H54 (cell line): ENCODE results near the gene UNC5B.

Experiments
- DNase-seq: peaks from one replicate; pipeline ENCODE4 v3.0.0; 2011; ENCODE audit warnings: low spot score, mixed read lengths; ENCODE audit not compliant: insufficient read length
- FAIRE-seq: peaks from 3 replicates; lab custom pipeline; 2011; peaks lifted over from hg19 to GRCh38; lab: Jason Lieb, UNC
- POLR2A ChIP-seq: IDR thresholded peaks from 2 replicates; pipeline ENCODE4 v1.6.1; 2011; ENCODE audit warnings: low read depth, mild to moderate bottlenecking, low read length

Gene UNC5B

DNA sequence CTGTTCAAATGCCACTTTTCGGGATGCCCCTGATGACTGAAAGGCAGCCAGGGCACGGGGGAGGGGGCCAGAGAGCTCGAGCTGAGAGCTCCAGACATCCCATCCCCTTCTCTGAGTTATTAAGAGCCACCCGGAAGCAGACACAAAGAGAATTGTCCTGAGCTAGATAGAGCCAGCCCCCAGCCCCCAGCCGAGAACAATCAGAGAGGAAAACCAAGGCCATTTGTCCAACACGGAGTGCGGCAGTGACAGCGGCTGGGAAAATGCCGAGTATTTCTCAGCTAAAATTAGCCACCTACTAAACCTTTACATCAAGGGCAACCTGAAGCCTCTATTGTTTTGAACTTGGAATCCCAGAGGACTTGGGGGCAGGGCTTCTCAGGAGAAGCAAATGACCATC, 51.0 kb downstream of the UNC5B start:
- TF ChIP-seq POLR2A: no peak
- DNase-seq (no peak), FAIRE-seq (no peak)

DNA sequence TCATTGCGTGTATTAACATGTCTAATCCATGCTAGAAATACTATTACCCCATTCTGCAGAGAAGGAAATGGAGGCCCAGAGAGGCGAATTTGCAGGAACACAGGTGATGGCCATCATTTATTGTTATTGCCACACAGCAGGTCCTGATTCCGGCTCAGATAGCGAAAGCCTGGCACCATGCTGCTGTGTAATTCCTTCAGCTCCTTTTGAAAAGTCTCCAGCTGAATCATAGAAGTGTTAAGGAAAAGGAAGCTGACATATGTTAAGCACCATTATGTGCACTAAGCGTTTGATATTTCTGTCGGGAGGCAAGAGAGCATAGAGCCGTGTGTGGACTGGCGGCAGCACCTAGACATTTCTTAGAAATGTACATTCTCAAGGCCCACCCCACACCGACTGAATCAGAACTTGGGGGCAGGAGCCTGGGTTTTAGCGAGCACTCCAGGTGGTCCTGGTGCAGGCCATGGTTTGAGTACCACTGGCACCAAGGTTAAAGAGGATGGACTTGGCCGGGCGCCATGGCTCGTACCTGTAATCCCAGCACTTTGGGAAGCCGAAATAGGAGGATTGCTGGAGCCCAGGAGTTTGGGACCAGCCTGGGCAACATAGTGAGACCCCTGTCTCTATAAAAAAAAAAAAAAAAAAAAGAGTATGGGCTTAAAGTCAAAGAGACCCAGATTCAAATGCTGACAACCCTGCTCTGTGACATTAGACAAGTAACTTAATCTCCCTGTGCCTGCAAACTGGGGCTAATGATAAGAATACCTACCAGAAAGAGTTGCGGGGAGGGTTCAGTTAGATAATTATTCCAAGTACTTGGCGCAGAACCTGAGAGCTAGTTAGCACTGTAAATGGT, 52.2 kb downstream of the UNC5B start:
- no peak for TF ChIP-seq POLR2A

GRCh38 chr10:71265201-71265575, 52.8 kb downstream of the UNC5B start:
- FAIRE-seq (no peak), DNase-seq (no peak)
- TF ChIP-seq POLR2A: no peak

More for the DNA sequence above, 52.2 kb downstream of the UNC5B start:
- FAIRE-seq (no peak), DNase-seq (no peak)

DNA sequence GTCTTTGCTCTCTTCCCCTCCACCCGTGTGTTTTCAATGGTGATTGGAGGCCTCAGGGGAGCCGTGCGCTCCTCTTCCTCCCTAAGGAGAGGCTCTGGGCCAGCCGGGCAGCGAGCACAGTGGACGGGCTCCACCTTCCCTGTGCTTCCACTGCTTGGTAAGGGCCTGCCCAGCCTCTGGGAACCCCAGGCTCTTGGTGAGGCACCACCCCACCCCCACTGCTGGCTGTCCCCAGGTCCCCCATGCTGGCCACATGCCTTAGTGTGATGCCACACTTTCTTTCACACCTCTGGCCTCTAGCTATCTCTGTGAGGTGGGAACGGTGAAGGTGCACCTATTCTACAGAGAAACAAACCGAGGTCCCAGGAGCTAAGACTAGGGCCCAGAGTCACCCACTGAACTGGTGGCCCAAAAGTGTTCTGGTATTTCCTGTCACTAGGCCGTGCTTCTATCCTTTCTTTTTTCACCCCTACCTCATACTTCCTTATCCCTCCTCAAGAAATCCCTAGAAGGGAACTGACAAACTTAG, 53.3 kb downstream of the UNC5B start:
- FAIRE-seq (no peak), DNase-seq (no peak)
- no peak for TF ChIP-seq POLR2A

DNA sequence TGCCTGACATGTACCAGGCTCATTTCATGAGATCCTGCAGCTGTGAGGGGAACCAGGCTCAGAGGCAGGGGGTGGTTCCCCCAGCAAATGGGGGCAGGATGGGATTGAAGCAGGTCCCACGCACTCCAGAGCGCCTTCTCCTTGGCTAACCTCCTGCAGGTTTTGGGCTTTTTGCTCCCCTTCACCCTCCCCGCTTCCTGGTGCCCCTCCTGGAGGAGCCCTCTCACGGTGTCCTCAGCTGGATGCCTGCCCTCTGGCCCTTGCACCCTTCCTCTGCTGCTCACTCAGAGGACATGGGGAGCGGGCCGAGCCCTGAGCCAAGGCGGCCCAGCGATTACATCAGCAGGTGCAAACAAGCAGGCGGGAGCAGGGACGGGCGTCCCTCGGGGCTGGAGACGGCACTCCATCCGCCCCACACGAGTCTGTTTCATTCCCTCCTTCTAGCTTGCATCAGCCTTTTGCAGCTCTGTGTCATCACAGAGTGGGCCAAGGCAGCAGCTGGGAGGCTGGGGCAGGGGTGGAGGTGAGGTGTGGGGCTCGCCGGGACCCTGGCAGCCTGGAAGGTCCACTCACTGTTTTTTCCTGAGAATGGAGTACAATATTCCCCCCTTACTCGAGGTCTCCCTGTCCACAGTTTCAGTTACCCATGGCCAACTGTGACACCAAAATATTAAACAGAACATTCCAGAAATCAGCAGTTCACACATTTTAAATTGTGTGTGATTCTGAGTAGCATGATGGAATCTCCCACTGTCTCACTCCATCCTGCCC, 54.0 kb downstream of the UNC5B start:
- DNase-seq (no peak), FAIRE-seq (no peak)
- no peak for TF ChIP-seq POLR2A

GRCh38 chr10:71266918-71267442, 54.6 kb downstream of the UNC5B start:
- DNase-seq: no peak
- TF ChIP-seq POLR2A: no peak
- FAIRE-seq: no peak

- no peak for DNase-seq
- TF ChIP-seq POLR2A: no peak
- no peak for FAIRE-seq
These were observed 55.3 kb downstream of the UNC5B start for GRCh38 chr10:71267508-71268240.

DNA sequence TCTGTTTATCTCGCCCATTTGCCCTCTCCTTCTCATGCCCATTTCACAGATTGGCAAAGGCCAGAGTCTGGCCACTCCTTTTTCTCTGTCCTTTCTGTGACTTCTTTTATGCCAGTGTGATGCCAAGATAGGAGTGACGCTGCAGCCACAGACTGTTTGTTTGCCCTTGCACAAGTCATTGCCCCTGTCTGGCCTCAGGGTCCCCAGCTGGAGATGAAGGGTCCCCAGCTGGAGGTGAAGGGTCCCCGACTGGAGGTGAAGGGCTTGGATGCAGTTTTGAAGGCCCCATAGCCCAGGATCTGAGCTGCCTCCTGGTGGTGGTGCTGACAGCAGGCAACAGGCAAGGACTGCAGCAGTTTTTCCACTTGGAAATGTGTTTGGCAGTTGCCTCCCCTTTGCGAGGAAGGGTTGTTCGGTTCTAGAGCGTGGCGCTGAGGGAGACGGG, 55.9 kb downstream of the UNC5B start:
- FAIRE-seq (no peak), DNase-seq (no peak)
- TF ChIP-seq POLR2A: no peak

- DNase-seq (no peak), FAIRE-seq (no peak)
- TF ChIP-seq POLR2A: no peak
These were observed 56.4 kb downstream of the UNC5B start for GRCh38 chr10:71268758-71269157.

- DNase-seq: no peak
- no peak for FAIRE-seq
- TF ChIP-seq POLR2A: no peak
These were observed 57.2 kb downstream of the UNC5B start for GRCh38 chr10:71269301-71270288.

GRCh38 chr10:71270301-71271220, 58.2 kb downstream of the UNC5B start:
- TF ChIP-seq POLR2A: no peak
- FAIRE-seq (peak; percentile 33), DNase-seq (peak; percentile 90)
